Neuronal stem cell (in vitro differentiated cells): ENCODE measurements around the gene HERC2.
"Not testable (repeated sequence)": the region's sequence is repeated elsewhere in the genome, so short reads cannot be mapped to it uniquely, and the experiment has no call there.

Experiments used
- DNase-seq: peaks from one replicate; pipeline ENCODE4 v3.0.0-alpha.2; 2013; ENCODE audit warnings: low spot score
- H2AFZ ChIP-seq: one replicate; pipeline ENCODE4 v1.6.1; 2013; ENCODE audit warnings: mild to moderate bottlenecking, low read length, inconsistent platforms
- H2AK5ac ChIP-seq: 2 replicates; pipeline ENCODE4 v1.6.1; 2013; ENCODE audit warnings: low read depth, mild to moderate bottlenecking, inconsistent platforms, low read length, moderate library complexity, mixed read lengths
- H2BK120ac ChIP-seq: 2 replicates; pipeline ENCODE4 v1.6.1; 2013; ENCODE audit warnings: low read depth, mild to moderate bottlenecking, inconsistent platforms, low read length, moderate library complexity, mixed read lengths
- H2BK12ac ChIP-seq: one replicate; pipeline ENCODE4 v1.6.1; 2013; ENCODE audit warnings: low read length, inconsistent platforms
- H2BK15ac ChIP-seq: 2 replicates; pipeline ENCODE4 v1.6.1; 2013; ENCODE audit warnings: mild to moderate bottlenecking, low read length, inconsistent platforms, mixed read lengths
- H2BK5ac ChIP-seq: one replicate; pipeline ENCODE4 v1.6.1; 2013; ENCODE audit warnings: inconsistent platforms, mild to moderate bottlenecking, low read length, moderate library complexity
- H3K14ac ChIP-seq: one replicate; pipeline ENCODE4 v1.6.1; 2013; ENCODE audit warnings: low read length, inconsistent platforms
- H3K18ac ChIP-seq: 2 replicates; pipeline ENCODE4 v1.6.1; 2013; ENCODE audit warnings: low read length, inconsistent platforms
- H3K23ac ChIP-seq: 2 replicates; pipeline ENCODE4 v1.6.1; 2013; ENCODE audit warnings: low read depth, mild to moderate bottlenecking, mixed read lengths, low read length, inconsistent platforms; ENCODE audit not compliant: poor library complexity
- H3K27ac ChIP-seq: replicated peaks from 3 replicates; pipeline ENCODE4 v1.5.1; 2013; ENCODE audit warnings: low read length, inconsistent platforms
- H3K27me3 ChIP-seq, 3 experiments: 2 replicates each; pipeline ENCODE4 v1.6.1; 2013; ENCODE audit warnings: low read length in 3 of 3, mild to moderate bottlenecking in 2 of 3, inconsistent platforms in 1 of 3, low read depth in 1 of 3, mixed read lengths in 1 of 3, moderate library complexity in 1 of 3; ENCODE audit not compliant: control insufficient read depth in 3 of 3, insufficient read depth in 3 of 3
- H3K36me3 ChIP-seq, 2 donors: replicated peaks in 1 of 2; 2 replicates each; pipeline ENCODE4 v1.6.1; 2013; ENCODE audit warnings: low read length in 2 of 2; ENCODE audit not compliant: control insufficient read depth in 2 of 2, insufficient read depth in 2 of 2
- H3K4ac ChIP-seq: 2 replicates; pipeline ENCODE4 v1.6.1; 2013; ENCODE audit warnings: inconsistent platforms, mild to moderate bottlenecking, low read length, moderate library complexity
- H3K4me1 ChIP-seq, 2 donors: 1 replicate in 1 of 2; 2 replicates in 1 of 2; pipeline ENCODE4 v1.6.1; 2013; ENCODE audit warnings: low read length in 2 of 2, low read depth in 1 of 2; ENCODE audit not compliant: control insufficient read depth in 2 of 2, insufficient read depth in 1 of 2
- H3K4me2 ChIP-seq: one replicate; pipeline ENCODE4 v1.6.1; 2013; ENCODE audit warnings: mild to moderate bottlenecking, low read length, inconsistent platforms; ENCODE audit not compliant: insufficient read depth, poor library complexity, severe bottlenecking
- H3K4me3 ChIP-seq, 2 donors: 2 replicates each; pipeline ENCODE4 v1.5.1; 2013; ENCODE audit warnings: low read length in 2 of 2, mild to moderate bottlenecking in 2 of 2, inconsistent platforms in 1 of 2, moderate library complexity in 1 of 2
- H3K79me1 ChIP-seq: one replicate; pipeline ENCODE4 v1.6.1; 2013; ENCODE audit warnings: low read depth, mild to moderate bottlenecking, inconsistent platforms, low read length, moderate library complexity
- H3K9ac ChIP-seq: one replicate; pipeline ENCODE4 v1.6.1; 2013; ENCODE audit warnings: mild to moderate bottlenecking, low read depth, low read length, inconsistent platforms; ENCODE audit not compliant: poor library complexity
- H3K9me3 ChIP-seq, 2 donors: replicated peaks in 1 of 2; 2 replicates each; pipeline versions ENCODE3 to v1.6.1; 2013; ENCODE audit warnings: low read length in 2 of 2, mild to moderate bottlenecking in 2 of 2, inconsistent platforms in 1 of 2, low read depth in 1 of 2, mixed read lengths in 1 of 2, moderate library complexity in 1 of 2; ENCODE audit not compliant: control insufficient read depth in 2 of 2, insufficient read depth in 1 of 2
- H4K8ac ChIP-seq: one replicate; pipeline ENCODE4 v1.6.1; 2013; ENCODE audit warnings: low read depth, mild to moderate bottlenecking, inconsistent platforms, low read length, moderate library complexity
- H4K91ac ChIP-seq: one replicate; pipeline ENCODE4 v1.6.1; 2013; ENCODE audit warnings: low read length, low read depth, mild to moderate bottlenecking, inconsistent platforms; ENCODE audit not compliant: poor library complexity
- WGBS, 2 donors: extraction: QIAGEN DNeasy Blood & Tissue Kit; methylation state at CpG; one replicate each; pipeline ENCODE4 v1.1.7; 2013; ENCODE audit warnings: missing lambda C conversion rate in 2 of 2, mixed read lengths in 1 of 2; ENCODE audit not compliant: insufficient read length in 2 of 2, insufficient replicate concordance in 1 of 2; ENCODE audit errors: extremely low coverage in 2 of 2; 5-methylcytosine and 5-hydroxymethylcytosine counted together

Gene HERC2

GRCh38 chr15:28228990-28229640 lies 92.9 kb downstream of the HERC2 start:
- not testable (repeated sequence) for H2AFZ ChIP-seq, H3K9ac ChIP-seq, H3K4me1 ChIP-seq, H3K79me1 ChIP-seq, H4K91ac ChIP-seq, H3K9me3 ChIP-seq, H2BK15ac ChIP-seq, H2BK12ac ChIP-seq, H3K18ac ChIP-seq, H3K4me3 ChIP-seq, H4K8ac ChIP-seq, H2BK120ac ChIP-seq, H3K14ac ChIP-seq, H2BK5ac ChIP-seq, H2AK5ac ChIP-seq, DNase-seq, H3K23ac ChIP-seq, H3K4me2 ChIP-seq, H3K27me3 ChIP-seq, H3K4ac ChIP-seq, H3K27ac ChIP-seq
- peaks cover 7 to 61% of the 10 kb centered on the region in 2 donors for H3K36me3 ChIP-seq
- no CpG with 5 or more reads among the region's 9 CpGs for WGBS, 2 donors

GRCh38 chr15:28228096-28228495 lies 93.9 kb downstream of the HERC2 start:
- Histone ChIP-seq H4K91ac (no peak overlapping the region), H3K27me3 (no peaks in the 10 kb centered on the region), H2BK12ac (no peak overlapping the region), H3K9ac (no peak overlapping the region), H3K4me3 (peak overlapping the region in 1 of 2 donors; percentile 55), H2AFZ (no peak overlapping the region), H3K18ac (no peak overlapping the region), H2BK120ac (no peak overlapping the region), H4K8ac (no peak overlapping the region), H3K36me3 (peaks cover 7 to 62% of the 10 kb centered on the region in 2 donors), H2BK15ac (no peak overlapping the region), H3K4me1 (no peaks in the 10 kb centered on the region), H3K79me1 (no peaks in the 10 kb centered on the region), H2BK5ac (no peak overlapping the region), H3K4me2 (no peak overlapping the region), H3K23ac (no peak overlapping the region), H3K27ac (no peak overlapping the region), H2AK5ac (no peak overlapping the region), H3K14ac (no peak overlapping the region), H3K9me3 (peaks cover 0 to 6% of the 10 kb centered on the region in 2 donors), H3K4ac (no peak overlapping the region)
- WGBS, 2 donors, result no CpG with 5 or more reads among the region's 18 CpGs
- DNase-seq, result no peak

- not testable (repeated sequence) for H3K4ac ChIP-seq, DNase-seq, H3K18ac ChIP-seq, H3K4me2 ChIP-seq, H2AFZ ChIP-seq, H2AK5ac ChIP-seq, H2BK5ac ChIP-seq, H3K27ac ChIP-seq, H2BK12ac ChIP-seq, H3K23ac ChIP-seq, H3K14ac ChIP-seq, H3K9me3 ChIP-seq, H3K27me3 ChIP-seq, H4K8ac ChIP-seq, H3K4me1 ChIP-seq, H4K91ac ChIP-seq, H2BK120ac ChIP-seq, H3K4me3 ChIP-seq, H3K9ac ChIP-seq, H2BK15ac ChIP-seq, H3K79me1 ChIP-seq
- H3K36me3 ChIP-seq, result peaks cover 7 to 61% of the 10 kb centered on the region in 2 donors
- WGBS, 2 donors, result no CpG with 5 or more reads among the region's 1 CpG
Measured at GRCh38 chr15:28227303-28227702, 94.7 kb downstream of the HERC2 start.

GRCh38 chr15:28222612-28223011 lies 99.4 kb downstream of the HERC2 start:
- H3K4me1 ChIP-seq, H3K79me1 ChIP-seq, H2AFZ ChIP-seq, H4K91ac ChIP-seq, H3K18ac ChIP-seq, H3K9ac ChIP-seq, H3K4me3 ChIP-seq, H3K27ac ChIP-seq, H2AK5ac ChIP-seq, H3K14ac ChIP-seq, H3K27me3 ChIP-seq, H2BK15ac ChIP-seq, H3K4me2 ChIP-seq, H2BK12ac ChIP-seq, H4K8ac ChIP-seq, H3K9me3 ChIP-seq, H2BK5ac ChIP-seq, H2BK120ac ChIP-seq, DNase-seq, H3K23ac ChIP-seq, H3K4ac ChIP-seq: not testable (repeated sequence)
- H3K36me3 ChIP-seq, result peaks cover 6 to 61% of the 10 kb centered on the region in 2 donors
- WGBS, 2 donors, result no CpG with 5 or more reads among the region's 7 CpGs
